Right renal pelvis (tissue), 4 donors: ENCODE results near the gene HNF4A. TPM values are rescaled to one million over a fixed set of nuclear protein-coding genes. Genes with fewer than 3 reads are reported as not detected.
"Not testable (repeated sequence)": the region's sequence is repeated elsewhere in the genome, so short reads cannot be mapped to it uniquely, and the experiment has no call there.

Experiments used
- DNase-seq, 4 donors: peaks; one replicate each; pipeline ENCODE4 v3.0.0-alpha.2; 2013; ENCODE audit warnings: low read depth in 4 of 4, low spot score in 3 of 4, missing footprints in 1 of 4
- polyA plus RNA-seq, 4 donors: library from polyadenylated mRNA; unstranded; fragments of 120-200 nt; gene quantifications; one replicate each; pipeline ENCODE4 v1.2.1, GENCODE V29; 2013; ENCODE audit not compliant: insufficient read length in 4 of 4

HNF4A gene
- 10 to 100 TPM; 42.5 to 54.4 (median 49.6) TPM for polyA plus RNA-seq

DNA sequence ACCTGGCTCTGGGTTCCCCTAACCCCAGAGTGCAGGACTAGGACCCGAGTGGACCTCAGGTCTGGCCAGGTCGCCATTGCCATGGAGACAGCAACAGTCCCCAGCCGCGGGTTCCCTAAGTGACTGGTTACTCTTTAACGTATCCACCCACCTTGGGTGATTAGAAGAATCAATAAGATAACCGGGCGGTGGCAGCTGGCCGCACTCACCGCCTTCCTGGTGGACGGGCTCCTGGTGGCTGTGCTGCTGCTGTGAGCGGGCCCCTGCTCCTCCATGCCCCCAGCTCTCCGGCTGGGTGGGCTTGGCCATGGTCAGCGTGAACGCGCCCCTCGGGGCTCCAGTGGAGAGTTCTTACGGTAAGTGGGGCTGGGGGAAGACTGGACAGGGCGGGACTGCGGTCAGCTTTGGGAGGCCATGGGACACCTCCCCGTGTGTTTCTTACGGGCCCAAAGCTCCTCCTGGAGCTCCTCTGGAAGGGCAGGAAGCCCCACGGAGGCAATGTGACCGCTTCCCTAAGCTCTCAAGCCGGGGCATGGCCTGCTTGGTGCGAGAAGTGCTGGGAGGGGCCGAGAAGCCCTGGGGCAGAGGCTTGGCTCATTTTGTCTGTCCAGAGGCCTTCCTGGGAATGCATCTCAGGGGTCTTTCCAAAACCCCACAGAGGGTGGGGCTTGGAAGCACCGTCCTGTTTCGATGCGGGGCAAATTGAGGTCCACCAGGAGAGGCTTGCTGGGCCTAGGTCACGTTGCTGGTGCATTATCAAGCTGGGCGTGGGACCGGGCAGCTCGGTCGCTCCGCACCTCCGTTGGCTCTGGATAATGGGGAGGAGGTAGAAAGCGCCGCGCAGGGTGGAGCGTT is at the start of gene HNF4A:
TSS of gene HNF4A (plus strand) at position 202 of the 855 bp plus-strand sequence. CDS start at position 308, 106 bp downstream.
- no peak for DNase-seq

DNA sequence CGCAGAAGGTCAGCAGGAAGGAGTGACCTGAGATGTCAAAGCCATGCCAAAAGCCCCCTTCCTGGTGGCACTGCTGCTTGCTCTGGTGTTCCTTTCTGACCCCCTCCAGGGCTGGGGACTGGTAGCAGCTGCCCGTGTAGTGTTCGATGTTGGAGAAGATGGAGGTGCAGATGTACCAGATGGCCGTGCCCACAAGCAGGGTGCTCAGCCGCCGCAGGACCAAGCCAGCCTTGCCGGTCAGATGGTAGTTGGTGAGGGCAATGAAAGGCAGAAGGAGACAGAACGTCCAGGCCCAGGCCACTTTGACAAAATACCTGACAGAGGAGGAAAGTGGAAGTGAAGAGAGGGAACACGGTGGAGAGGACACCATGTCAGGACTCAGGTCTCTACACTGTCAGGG is 48.6 kb upstream of the HNF4A start:
- DNase-seq: no peak

DNA sequence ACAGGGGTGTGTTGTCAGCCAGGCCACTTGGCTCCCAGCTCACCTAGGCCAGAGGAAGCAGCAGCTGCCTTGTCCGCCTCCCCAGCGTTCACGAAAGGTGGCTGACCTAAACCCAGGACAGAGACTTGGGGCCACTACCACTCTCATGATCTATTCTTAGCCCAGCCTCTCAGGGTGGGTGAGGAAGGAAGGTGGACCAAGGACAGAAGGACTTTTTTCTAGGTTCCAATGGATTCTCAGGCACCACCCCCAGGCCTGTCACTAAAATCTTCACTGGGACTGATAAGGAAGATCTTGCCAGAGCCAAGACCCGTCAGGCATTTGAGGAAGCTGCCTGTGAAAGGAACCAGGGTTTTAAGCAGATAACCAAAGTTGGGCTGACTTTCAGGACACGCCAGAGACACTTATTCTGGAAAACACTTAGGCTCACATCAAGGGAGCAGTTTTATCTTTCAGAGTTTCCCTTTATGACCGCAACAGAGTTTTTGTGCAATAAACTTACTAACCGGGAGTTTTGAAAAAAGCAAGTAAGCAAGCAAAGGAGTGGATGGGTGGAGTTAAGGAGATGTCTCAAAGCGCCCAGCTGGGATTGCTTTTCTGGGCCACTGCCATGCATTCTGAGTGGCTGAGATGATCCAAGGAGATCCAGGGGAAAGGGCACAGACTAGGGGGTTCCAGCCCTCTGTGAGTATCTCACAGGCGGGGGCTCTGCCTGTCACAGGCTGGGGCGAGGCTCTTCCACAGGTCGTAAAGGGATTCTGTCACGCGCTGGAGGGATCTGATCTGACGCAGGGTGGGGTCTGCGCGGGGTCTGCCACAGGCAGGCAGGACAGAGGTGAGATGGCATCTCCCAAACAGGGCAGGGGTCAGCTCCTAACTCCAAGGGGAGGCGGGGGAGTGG is 45.5 kb upstream of the HNF4A start:
- no peak for DNase-seq

DNA sequence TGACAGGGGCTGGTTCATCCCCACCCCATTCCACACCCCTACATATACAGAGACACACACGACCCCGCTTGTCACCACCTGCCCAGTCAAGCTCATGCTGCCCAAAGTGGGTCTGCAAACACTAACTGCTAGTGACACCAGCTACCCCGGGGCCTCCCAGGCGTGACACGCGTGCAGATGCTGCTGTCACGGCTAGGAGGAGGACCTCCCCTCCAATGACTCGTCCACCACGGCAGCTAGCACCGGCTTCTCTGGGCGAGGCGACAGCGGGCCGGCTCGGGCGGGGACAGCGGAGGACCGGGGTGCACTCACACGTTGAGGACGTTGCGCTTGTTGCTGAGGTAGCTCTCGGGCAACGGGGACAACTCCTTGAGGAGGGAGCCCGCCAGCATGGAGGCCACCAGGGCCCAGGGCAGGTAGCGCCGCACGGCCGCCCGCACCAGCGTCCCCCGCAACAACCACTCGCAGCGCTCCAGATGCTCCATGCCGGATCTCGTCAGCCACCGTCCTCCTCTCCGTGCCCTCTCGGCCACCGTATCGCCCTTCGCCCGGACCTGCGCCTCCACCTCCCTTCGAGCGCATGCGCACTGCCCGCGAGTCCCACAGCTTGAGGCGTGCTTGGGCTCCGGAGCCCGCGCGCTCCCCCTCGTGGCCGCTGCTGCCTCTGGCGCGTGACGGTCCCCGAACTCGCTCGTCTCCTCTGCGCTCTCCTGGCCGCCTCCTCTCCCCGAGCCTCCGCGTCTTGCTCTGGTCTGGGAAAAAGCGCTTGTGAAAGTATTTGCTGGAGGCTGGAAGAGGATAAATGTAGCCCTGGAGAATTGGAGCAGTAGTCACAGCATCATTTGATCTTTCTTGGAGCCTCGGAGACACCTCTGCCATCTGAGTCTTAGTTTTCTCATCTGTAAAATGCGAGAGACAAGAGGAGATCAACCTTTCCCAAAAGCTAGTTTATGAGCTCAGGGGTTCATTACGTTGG is 44.5 kb upstream of the HNF4A start, which contains the start of gene FITM2:
TSS of gene FITM2 (minus strand) at position 539 of the 976 bp plus-strand sequence. CDS start at position 485, 54 bp downstream.
- DNase-seq: peak; percentile 92 to 98 (median 93)

DNA sequence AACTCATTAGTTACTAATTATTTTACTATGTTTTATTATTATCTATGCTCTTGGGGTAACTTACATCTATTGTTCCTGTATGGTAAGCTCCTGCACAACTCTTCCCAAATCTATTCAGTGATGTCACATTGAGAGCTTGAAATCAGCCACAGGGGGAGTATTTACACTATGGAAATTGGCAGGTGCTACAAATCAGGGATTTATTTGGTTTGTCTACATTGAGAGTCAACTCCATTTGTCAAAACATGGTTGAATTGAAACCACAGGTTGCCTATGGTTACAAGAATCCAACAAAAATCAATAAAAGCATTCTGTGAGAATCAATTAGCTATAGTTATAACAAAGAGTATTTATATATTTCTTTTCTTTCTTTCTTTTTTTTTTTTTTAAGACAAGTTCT is 40.6 kb upstream of the HNF4A start:
- no peak for DNase-seq

DNA sequence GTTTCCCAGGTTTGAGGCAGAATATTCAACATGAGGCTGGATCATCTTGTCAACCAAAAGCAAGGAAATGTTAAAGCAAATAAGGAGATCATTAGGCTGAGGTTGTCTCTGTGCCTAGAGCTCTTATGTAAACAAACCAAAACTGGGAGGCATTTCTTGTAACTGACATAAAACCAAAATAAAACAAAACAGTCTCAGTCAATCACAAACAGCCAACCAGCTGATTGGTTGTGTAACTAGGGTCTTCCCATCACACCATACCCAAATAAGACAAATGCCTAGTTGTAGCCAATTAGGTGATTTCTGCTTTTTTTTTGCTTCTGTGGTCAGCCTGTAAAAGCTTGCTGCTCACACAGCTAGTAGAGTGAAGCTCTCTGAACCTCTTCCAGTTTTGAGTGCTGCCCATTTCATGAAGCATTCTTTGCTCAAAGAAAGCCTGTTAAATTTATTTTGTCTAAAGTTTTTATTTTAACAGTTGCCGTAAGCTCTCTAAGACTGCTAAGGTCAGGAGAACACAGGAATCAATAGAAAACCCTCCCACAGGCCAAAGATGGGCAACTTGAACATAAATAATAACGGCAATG is 35.6 kb upstream of the HNF4A start:
- no peak for DNase-seq

DNA sequence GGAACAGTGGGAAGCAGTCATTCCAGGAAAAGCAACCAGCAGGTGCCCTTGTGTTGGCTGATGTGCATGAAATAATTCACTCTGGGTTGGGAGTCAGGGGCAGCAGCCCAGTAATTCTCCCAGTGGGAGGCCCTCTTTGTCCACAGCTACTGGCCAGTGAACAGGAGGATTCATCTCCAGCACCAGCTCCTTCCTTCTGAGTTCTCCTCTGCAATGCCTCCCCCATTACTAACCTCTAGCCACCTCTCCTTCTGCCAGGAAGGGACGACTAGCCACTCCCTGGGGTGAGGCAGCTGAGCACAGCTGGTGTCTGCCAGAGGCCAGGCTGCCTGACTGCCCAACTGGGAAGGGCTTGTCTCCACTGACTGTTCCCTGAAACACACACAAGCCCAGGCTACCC is 31.2 kb upstream of the HNF4A start:
- DNase-seq: no peak

DNA sequence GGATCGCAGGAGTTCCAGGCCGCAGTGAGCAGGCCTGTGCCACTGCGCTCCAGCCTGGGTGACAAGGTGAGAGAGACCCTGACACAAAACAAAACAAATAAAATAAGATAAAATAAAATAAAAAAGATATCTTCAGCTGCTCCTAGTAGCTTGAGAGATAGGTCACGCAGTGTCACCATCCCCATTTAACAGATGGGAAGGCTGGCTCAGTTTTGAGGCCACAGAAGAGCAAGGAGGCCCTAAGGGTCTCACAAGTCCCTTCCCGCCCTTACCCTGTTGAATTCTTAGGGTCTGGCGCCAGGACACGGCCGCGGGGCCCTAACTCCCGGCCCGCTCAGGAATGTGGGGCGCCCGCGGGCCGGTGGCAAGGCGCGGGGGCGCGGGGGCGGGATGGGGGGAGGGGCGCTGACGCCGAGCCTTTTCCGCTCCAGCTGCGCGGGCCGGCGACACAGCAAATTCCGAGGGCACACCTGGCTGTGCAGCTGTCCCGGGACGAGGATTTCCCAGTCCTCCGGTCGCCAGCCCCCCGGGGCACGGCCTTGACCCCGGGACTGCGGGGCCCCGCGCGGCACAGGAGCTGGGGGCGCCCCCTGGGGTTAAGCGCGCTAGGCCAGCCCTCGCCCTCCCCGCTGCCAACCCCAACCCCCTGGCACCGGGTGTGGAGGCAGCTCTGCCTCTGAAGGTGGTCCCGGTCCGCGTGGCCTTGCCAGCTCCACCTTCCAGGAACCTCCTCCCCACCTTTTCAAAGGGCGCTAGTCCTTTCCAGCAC is 28.9 kb upstream of the HNF4A start:
- DNase-seq: no peak

DNA sequence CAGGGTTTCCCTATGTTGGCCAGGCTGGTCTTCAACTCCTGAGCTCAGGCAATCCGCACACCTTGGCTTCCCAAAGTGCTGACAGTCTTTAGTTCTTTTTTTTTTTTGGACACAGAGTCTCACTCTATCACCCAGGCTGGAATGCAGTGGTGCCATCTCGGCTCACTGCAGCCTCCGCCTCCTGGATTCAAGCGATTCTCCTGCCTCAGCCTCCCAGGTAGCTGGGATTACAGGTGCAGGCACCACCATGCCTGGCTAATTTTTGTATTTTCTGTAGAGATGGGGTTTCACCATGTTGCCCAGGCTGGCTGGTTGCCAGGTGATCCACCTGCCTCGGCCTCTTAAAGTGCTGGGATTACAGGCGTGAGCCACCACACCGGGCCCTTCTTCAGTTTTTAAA is 27.8 kb upstream of the HNF4A start:
- DNase-seq: not testable (repeated sequence)

DNA sequence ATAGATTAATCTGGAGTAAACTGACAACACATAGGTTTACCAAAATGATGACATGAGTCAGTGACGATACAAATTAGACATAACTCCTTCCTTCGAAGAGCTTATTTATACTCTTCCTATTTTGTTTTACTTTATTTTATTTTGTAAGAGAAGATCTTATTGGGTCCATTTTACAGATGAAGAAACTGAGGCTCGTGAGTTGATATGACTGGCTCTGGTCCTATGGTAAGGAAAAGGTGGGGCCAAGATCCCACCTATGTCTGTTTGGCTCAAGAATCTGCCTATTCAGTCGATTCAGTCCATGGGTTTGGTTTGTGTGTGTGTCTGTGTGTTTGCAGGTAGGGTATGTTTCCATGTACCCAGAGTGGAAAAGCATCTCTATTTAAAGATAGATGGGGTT is 27.1 kb upstream of the HNF4A start:
- no peak for DNase-seq

DNA sequence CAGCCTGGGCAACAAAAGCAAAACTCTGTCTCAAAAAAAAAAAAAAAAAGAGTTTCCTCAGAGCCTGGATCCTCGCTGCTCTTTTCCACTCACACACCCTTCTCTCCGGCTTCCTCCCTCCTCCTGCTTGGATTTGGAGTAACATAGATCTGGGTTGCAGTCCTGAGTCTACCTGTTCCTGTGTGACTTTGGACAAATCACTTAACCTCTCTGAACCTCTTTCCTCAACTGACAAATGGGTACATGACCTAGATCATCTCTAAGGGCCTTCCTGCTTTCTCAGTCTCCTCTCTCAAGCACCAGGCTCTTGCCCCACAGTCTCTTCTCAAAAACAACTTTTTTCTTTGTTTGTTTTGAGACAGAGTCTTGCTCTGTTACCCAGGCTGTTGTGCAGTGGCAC is 24.3 kb upstream of the HNF4A start:
- DNase-seq: no peak

DNA sequence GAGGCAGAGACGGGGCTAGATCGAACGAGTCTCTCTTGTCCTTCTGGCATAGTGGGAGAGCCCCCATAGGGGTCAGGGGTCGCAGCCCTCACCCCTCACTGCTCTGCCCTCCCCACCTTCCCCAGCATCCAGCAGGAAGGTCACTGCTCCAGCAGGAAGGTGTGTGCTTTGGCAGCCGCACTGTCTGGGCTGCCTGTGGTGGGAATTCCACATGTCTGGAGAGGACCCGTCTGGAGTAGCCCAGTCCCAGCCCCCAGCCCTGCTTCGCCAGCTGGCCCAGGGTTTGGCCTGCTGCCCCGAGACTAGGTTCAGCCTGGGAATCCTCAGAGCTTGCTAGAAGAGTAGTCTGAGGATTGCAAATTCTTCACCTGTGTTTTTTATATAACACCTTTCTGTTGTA is 21.2 kb upstream of the HNF4A start:
- DNase-seq: no peak

DNA sequence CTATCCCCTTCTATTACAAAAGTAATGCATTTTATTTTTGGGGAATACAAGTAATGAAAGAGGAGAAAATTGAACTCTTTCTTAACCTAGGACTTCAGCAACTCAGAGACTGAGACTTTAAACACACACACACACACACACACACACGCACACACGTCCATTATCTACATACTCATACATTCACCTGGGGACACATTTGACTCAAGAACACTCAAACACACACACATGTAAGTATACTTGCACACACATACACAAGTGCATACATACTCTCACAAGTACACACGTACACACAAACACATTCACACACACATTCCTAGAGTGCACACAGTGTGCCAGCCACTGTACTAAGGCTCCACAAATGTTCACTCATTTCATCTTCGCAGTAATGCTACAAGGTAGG is 20.8 kb upstream of the HNF4A start:
- DNase-seq: no peak

DNA sequence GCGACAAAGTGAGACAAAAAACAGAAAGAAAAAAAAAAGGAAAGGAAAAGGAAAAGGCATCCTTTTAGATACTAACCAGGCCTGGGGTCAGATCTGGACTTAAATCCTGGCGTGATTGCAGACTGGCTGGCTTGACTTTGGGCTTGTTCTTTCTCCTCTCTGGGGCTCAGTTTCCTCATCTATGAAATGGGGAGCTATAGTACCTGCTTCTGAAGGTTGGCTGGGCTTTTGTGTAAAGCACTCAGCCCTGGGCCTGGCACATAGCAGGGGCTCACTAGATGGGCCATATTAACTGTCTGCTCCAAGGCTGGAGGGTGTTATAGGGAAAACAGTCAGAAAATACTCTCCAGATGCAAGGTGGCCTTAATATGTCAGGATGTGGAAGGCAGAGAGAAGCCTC is 19.8 kb upstream of the HNF4A start:
- DNase-seq: no peak

DNA sequence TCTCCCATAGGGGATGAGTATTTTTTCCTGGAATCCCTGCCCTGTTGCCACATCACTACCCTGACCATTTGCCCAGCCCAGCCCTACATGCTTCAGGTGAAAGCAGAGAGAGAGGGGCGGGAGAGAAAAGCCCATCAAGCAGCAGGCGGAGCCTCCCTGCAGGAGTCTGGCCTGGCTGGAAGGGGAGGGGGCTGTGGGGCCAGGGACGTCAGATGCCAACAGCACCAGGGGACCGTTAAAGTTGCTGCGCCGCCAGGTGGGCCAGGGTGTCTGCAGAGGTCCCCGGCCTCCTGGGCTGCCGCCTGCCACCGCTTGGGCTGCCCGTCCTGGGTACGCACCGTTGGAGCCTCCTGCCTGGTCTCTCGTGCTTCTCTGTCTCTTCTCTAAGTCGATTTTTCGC is 19.4 kb upstream of the HNF4A start:
- DNase-seq: no peak

DNA sequence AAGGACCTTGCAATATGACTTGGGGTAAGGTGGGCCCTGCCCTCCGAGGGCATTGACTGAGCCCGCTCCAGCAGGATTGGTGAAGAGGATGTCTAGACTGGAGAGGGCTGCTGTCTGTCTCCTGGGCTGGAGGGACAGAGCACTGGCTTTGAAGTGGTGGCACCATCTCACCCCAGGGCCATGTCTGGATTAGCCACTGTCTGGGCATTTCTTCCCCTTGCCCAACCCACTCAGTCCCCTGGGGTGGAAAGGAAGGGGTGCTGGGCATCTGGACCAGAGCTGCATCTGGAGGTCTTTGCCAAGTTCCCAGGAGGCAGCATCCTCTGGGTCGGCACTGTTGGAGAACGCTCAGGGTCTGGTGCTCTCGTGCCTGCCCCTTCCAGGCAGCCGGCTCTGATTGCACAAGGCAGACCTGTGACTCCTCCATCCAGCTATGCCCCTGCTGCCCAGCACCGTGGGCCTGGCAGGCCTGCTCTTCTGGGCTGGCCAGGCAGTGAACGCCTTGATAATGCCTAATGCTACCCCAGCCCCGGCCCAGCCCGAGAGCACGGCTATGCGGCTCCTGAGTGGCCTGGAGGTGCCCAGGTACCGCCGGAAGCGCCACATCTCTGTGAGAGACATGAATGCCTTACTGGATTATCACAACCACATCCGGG is 18.6 kb upstream of the HNF4A start, which contains the start of gene R3HDML:
TSS of gene R3HDML (plus strand) at position 319 of the 656 bp plus-strand sequence. CDS start at position 434, 115 bp downstream.
- no peak for DNase-seq

DNA sequence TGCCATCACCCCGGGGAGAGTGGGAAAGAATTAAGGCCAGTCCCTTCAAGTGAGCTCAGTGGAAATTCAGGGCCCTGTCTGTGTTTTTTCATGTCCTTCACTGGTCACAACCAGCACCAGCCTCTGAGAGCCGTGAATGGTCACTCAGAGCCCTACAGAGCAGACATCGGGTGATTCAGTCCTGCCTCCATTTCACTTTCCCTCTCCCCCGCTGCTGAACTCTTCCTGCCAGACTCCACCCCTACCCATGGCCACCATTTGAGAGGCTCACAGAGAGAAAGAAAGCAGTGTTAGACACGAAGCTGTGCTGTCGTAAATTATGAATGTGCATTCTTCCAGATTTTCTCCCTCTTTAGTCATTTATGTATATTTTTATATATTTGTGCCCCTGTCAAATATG is 13.3 kb upstream of the HNF4A start:
- no peak for DNase-seq

DNA sequence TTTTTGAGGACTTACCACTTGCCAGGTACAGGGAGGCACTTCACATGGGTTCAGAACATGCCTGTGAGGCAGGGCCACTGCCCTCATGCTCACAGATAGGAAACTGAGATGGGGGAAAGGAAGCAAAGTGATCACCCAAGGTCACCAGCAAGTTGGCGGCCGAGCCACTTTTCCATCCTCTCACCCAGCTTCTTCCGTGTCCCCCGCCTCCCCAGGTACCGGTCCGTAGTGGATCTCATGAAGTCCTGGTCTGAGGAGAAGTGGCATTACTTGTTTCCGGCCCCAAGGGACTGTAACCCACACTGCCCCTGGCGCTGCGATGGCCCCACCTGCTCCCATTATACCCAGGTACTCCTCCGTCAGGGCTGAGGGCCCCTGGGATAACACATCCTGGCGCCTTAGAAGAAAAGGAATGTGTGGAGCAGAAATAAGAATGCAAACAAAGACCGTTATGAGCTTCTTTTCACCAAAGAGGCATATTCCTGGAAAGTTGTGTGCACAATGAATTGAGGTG is 12.3 kb upstream of the HNF4A start:
- DNase-seq: no peak
